Naive thymus-derived CD4-positive, alpha-beta T cell (primary cell): ENCODE measurements around the gene LIN7A. TPM values are rescaled to one million over a fixed set of nuclear protein-coding genes. Genes with fewer than 3 reads are reported as not detected.

ENCODE experiments used
- ATAC-seq: fragments of 150-1000 bp; cut with Tn5 transposase; 2 replicates; pipeline ENCODE4 v1.10.0; 2021; ENCODE audit warnings: mild to moderate bottlenecking, moderate library complexity
- CTCF ChIA-PET: fragments of 350-600 bp; sonication (Branson Sonifier 250); formaldehyde crosslinking; loops from one replicate; lab custom pipeline; 2021; ENCODE audit warnings: antibody characterized with exemption; lab: Charles Lee
- POLR2A ChIA-PET: fragments of 350-600 bp; sonication (Branson Sonifier 250); formaldehyde crosslinking; loops from one replicate; lab custom pipeline; 2021; ENCODE audit warnings: antibody characterized with exemption, inconsistent platforms; lab: Charles Lee
- DNase-seq, 9 donors: peaks; one replicate each; pipeline versions ENCODE4 v3.0.0 to v3.0.0-alpha.2; 2020 to 2022; ENCODE audit warnings: mixed read lengths in 1 of 9
- H3K27ac ChIP-seq: one replicate; pipeline ENCODE4 v1.7.0; 2013; ENCODE audit warnings: mild to moderate bottlenecking, low read depth, low read length, moderate library complexity
- H3K27me3 ChIP-seq, 2 donors: one replicate each; pipeline ENCODE4 v1.7.0; 2013; ENCODE audit warnings: low read length in 2 of 2, mild to moderate bottlenecking in 2 of 2, moderate library complexity in 2 of 2; ENCODE audit not compliant: control insufficient read depth in 2 of 2, insufficient read depth in 2 of 2
- H3K36me3 ChIP-seq, 3 experiments: 1 replicate in 2 of 3; 2 replicates in 1 of 3; pipeline ENCODE4 v1.7.0; 2013; ENCODE audit warnings: low read length in 3 of 3, mild to moderate bottlenecking in 3 of 3, moderate library complexity in 1 of 3; ENCODE audit not compliant: insufficient read depth in 3 of 3, control insufficient read depth in 2 of 3
- H3K4me1 ChIP-seq, 2 donors: one replicate each; pipeline ENCODE4 v1.7.0; 2013; ENCODE audit warnings: low read length in 2 of 2, mild to moderate bottlenecking in 2 of 2, moderate library complexity in 1 of 2; ENCODE audit not compliant: control insufficient read depth in 2 of 2, insufficient read depth in 2 of 2
- H3K4me3 ChIP-seq: 2 replicates; pipeline ENCODE4 v1.7.0; 2013; ENCODE audit warnings: mild to moderate bottlenecking, low read length
- H3K9me3 ChIP-seq, 3 experiments: 1 replicate in 2 of 3; 2 replicates in 1 of 3; pipeline ENCODE4 v1.7.0; 2013; ENCODE audit warnings: low read length in 3 of 3; ENCODE audit not compliant: control insufficient read depth in 2 of 3
- H3K27ac Mint-ChIP-seq, 9 donors: one replicate each; pipeline ENCODE4 v1.8.0; 2020 to 2022; ENCODE audit warnings: mixed read lengths in 9 of 9, mild to moderate bottlenecking in 8 of 9, moderate library complexity in 5 of 9, inconsistent platforms in 2 of 9
- H3K27me3 Mint-ChIP-seq, 5 donors: one replicate each; pipeline ENCODE4 v1.8.0; 2021 to 2022; ENCODE audit warnings: mixed read lengths in 5 of 5, mild to moderate bottlenecking in 1 of 5
- H3K36me3 Mint-ChIP-seq, 5 donors: one replicate each; pipeline ENCODE4 v1.8.0; 2020 to 2022; ENCODE audit warnings: mixed read lengths in 5 of 5, mild to moderate bottlenecking in 3 of 5, inconsistent platforms in 1 of 5
- H3K4me1 Mint-ChIP-seq, 7 donors: one replicate each; pipeline ENCODE4 v1.8.0; 2020 to 2022; ENCODE audit warnings: mixed read lengths in 7 of 7, mild to moderate bottlenecking in 3 of 7, inconsistent platforms in 1 of 7
- H3K4me3 Mint-ChIP-seq, 10 donors: one replicate each; pipeline ENCODE4 v1.8.0; 2020 to 2022; ENCODE audit warnings: mild to moderate bottlenecking in 10 of 10, mixed read lengths in 10 of 10, moderate library complexity in 6 of 10, inconsistent platforms in 2 of 10
- H3K9me3 Mint-ChIP-seq, 11 donors: one replicate each; pipeline ENCODE4 v1.8.0; 2020 to 2022; ENCODE audit warnings: mixed read lengths in 11 of 11, mild to moderate bottlenecking in 4 of 11, inconsistent platforms in 1 of 11, moderate library complexity in 1 of 11
- intact Hi-C, 2 donors: fragments of 100-400 bp; cut with micrococcal nuclease; formaldehyde crosslinking; loops; one replicate each; pipeline ENCODE4 v1.15.1; 2023
- polyA plus RNA-seq, 2 donors: library from polyadenylated mRNA; unstranded; fragments of 300-500 nt; fragmentation: Illumina TruSeq; gene quantifications; one replicate each; pipeline ENCODE4 v1.2.3, GENCODE V29; 2021
- total RNA-seq, 6 experiments: library from RNA in 5 of 6; stranded (reverse) in 5 of 6; gene quantifications; 1 replicate in 5 of 6; 2 replicates in 1 of 6; pipeline ENCODE4 v1.2.3 and lab custom pipeline; 2021 to 2026

The LIN7A gene
- total and polyA plus RNA-seq, 7 experiments from 2014 or later, result 0.27 to 7.1 (median 1.4) TPM; not detected in 4

- Histone ChIP-seq H3K4me3 (no peak overlapping the region), H3K9me3 (no peaks in the 10 kb centered on the region), H3K27me3 (no peaks in the 10 kb centered on the region), H3K27ac (no peak overlapping the region), H3K4me1 (no peaks in the 10 kb centered on the region), H3K36me3 (no peaks in the 10 kb centered on the region)
- ATAC-seq, result no peak
- Mint-ChIP-seq H3K4me3 (no peak overlapping the region), H3K4me1 (no peaks in the 10 kb centered on the region), H3K36me3 (peaks cover 0 to 5% (median 0%) of the 10 kb centered on the region in 5 donors), H3K27ac (no peak overlapping the region), H3K27me3 (no peaks in the 10 kb centered on the region), H3K9me3 (peaks cover 0 to 35% (median 4%) of the 10 kb centered on the region in 11 donors)
- no peak for DNase-seq
- CTCF ChIA-PET, result no interaction called here
- intact Hi-C loops, result no loop called here
- POLR2A ChIA-PET, result no interaction called here
Observed at GRCh38 chr12:80902711-80903110, 35.0 kb downstream of the LIN7A start.

DNA sequence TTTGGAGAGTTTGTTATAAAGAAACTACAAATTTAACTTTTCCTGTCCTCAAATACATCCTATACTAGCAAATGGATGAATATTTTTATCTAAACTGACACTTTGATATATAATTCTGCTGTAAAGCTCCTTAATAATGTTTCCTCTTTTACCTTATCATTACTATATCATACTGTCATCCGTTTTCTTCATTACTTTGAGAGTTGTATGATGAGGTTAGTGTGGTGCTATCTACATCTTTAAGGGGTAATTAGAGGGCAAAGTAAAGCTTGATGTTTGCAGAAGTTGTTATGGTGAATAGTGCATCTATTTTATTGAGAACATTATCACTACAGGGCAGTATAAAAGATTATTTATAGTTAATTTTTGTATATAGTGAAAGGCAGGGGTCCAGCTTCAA, 36.1 kb downstream of the LIN7A start:
- H3K36me3 ChIP-seq, result no peaks in the 10 kb centered on the region
- no peak overlapping the region for H3K4me3 Mint-ChIP-seq
- H3K27ac ChIP-seq, result no peak overlapping the region
- H3K36me3 Mint-ChIP-seq, result peaks cover 0 to 5% (median 0%) of the 10 kb centered on the region in 5 donors
- ChIA-PET POLR2A (no interaction called here), CTCF (no interaction called here)
- H3K27me3 ChIP-seq, result no peaks in the 10 kb centered on the region
- no peaks in the 10 kb centered on the region for H3K9me3 ChIP-seq
- peaks cover 0 to 35% (median 4%) of the 10 kb centered on the region in 11 donors for H3K9me3 Mint-ChIP-seq
- no peaks in the 10 kb centered on the region for H3K27me3 Mint-ChIP-seq
- ATAC-seq (peak; percentile 63), DNase-seq (no peak)
- no peaks in the 10 kb centered on the region for H3K4me1 Mint-ChIP-seq
- H3K4me1 ChIP-seq, result no peaks in the 10 kb centered on the region
- H3K27ac Mint-ChIP-seq, result no peak overlapping the region
- H3K4me3 ChIP-seq, result no peak overlapping the region
- intact Hi-C loops, result no loop called here

DNA sequence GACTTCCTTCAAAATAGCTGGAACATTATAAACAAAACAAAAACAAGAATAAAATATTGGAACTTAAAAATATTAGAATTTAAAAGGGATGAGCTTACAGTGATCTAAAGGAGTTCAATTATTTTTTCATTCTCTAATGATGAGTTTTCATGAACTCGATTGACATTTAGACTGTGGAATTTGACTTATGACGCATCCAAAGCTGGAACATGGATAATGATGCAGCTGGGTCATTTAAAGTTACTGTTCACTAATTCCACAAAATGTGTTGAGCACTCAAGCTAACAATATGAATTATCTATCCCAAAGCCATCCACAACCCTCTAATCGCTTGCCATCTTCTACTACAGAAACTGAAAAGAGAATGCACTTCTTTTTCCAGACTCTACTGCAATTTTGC, 42.5 kb downstream of the LIN7A start:
- CTCF ChIA-PET, result no interaction called here

DNA sequence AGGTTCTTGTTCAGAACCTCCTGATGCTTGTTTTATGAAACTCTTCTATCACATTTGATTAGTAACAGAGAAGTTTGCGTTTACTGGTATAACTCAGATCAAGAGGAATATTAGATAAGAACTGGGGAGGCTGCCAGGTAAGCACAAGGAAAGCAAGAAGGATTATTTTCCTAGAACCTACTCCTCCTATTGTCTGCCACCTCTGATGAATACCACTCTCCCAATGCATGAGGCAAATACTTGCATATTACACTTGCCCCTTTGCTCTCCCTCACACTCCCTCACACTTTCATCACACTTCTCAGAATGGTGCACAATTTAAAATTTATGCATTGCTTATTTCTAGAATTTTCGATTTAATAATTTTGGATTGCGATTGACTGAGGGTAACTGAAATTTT, 43.6 kb downstream of the LIN7A start:
- intact Hi-C loops, result no loop called here
- Histone ChIP-seq H3K9me3 (no peaks in the 10 kb centered on the region), H3K27me3 (no peaks in the 10 kb centered on the region), H3K4me1 (no peaks in the 10 kb centered on the region), H3K4me3 (no peak overlapping the region), H3K27ac (no peak overlapping the region), H3K36me3 (no peaks in the 10 kb centered on the region)
- DNase-seq (no peak), ATAC-seq (no peak)
- Mint-ChIP-seq H3K4me1 (no peaks in the 10 kb centered on the region), H3K27ac (no peak overlapping the region), H3K27me3 (no peaks in the 10 kb centered on the region), H3K9me3 (peaks cover 0 to 31% (median 5%) of the 10 kb centered on the region in 11 donors), H3K4me3 (no peak overlapping the region), H3K36me3 (no peaks in the 10 kb centered on the region)
- ChIA-PET CTCF (no interaction called here), POLR2A (no interaction called here)

More for the DNA sequence above, 42.5 kb downstream of the LIN7A start:
- Histone ChIP-seq H3K4me1 (no peaks in the 10 kb centered on the region), H3K27me3 (no peaks in the 10 kb centered on the region), H3K27ac (no peak overlapping the region), H3K9me3 (no peaks in the 10 kb centered on the region), H3K4me3 (no peak overlapping the region), H3K36me3 (no peaks in the 10 kb centered on the region)
- DNase-seq (no peak), ATAC-seq (no peak)
- H3K36me3 Mint-ChIP-seq, result peaks cover 0 to 4% (median 0%) of the 10 kb centered on the region in 5 donors
- POLR2A ChIA-PET, result no interaction called here
- peaks cover 0 to 31% (median 6%) of the 10 kb centered on the region in 11 donors for H3K9me3 Mint-ChIP-seq
- no peaks in the 10 kb centered on the region for H3K4me1 Mint-ChIP-seq
- intact Hi-C loops, result no loop called here
- H3K27me3 Mint-ChIP-seq, result no peaks in the 10 kb centered on the region
- no peak overlapping the region for H3K27ac Mint-ChIP-seq
- H3K4me3 Mint-ChIP-seq, result no peak overlapping the region

- CTCF ChIA-PET, result no interaction called here
Observed at GRCh38 chr12:80892597-80893445, 44.9 kb downstream of the LIN7A start.

GRCh38 chr12:80884651-80885050, 53.1 kb downstream of the LIN7A start:
- H3K4me1 Mint-ChIP-seq, result peaks cover 0 to 2% (median 0%) of the 10 kb centered on the region in 7 donors
- H3K4me3 Mint-ChIP-seq, result no peak overlapping the region
- Histone ChIP-seq H3K4me3 (no peak overlapping the region), H3K27ac (no peak overlapping the region), H3K4me1 (no peaks in the 10 kb centered on the region), H3K27me3 (no peaks in the 10 kb centered on the region), H3K36me3 (no peaks in the 10 kb centered on the region), H3K9me3 (no peaks in the 10 kb centered on the region)
- ChIA-PET CTCF (no interaction called here), POLR2A (no interaction called here)
- intact Hi-C loops, result no loop called here
- H3K27ac Mint-ChIP-seq, result no peak overlapping the region
- no peaks in the 10 kb centered on the region for H3K27me3 Mint-ChIP-seq
- no peaks in the 10 kb centered on the region for H3K36me3 Mint-ChIP-seq
- ATAC-seq, result no peak
- DNase-seq, result no peak
- peaks cover 0 to 14% (median 3%) of the 10 kb centered on the region in 11 donors for H3K9me3 Mint-ChIP-seq

More at GRCh38 chr12:80892597-80893445, 44.9 kb downstream of the LIN7A start:
- no peak for DNase-seq
- Mint-ChIP-seq H3K27me3 (no peaks in the 10 kb centered on the region), H3K36me3 (no peaks in the 10 kb centered on the region), H3K9me3 (peaks cover 0 to 23% (median 5%) of the 10 kb centered on the region in 11 donors), H3K4me3 (no peak overlapping the region), H3K27ac (no peak overlapping the region), H3K4me1 (no peaks in the 10 kb centered on the region)
- no peak overlapping the region for H3K4me3 ChIP-seq
- H3K27me3 ChIP-seq, result no peaks in the 10 kb centered on the region
- H3K36me3 ChIP-seq, result no peaks in the 10 kb centered on the region
- POLR2A ChIA-PET, result no interaction called here
- ATAC-seq, result no peak
- H3K27ac ChIP-seq, result no peak overlapping the region
- H3K4me1 ChIP-seq, result no peaks in the 10 kb centered on the region
- H3K9me3 ChIP-seq, result no peaks in the 10 kb centered on the region
- intact Hi-C loops, result no loop called here

DNA sequence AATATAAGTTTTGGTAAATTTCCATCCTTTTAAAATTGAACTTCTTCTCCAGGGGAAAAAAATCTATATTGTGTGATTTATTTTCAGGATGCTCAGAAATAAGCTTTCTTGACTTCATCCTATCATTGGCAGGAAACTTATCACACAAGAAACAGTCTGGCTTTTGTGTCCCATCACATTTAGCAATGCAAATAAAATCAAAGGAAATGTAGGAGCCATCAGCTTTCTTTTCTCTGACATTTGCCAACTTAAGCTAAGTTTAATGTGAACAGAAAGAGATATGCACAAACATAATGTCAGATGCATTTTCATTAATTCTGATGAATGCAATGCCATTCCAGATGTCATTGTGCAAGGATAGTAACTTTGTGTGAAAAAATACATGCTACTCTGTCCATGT, 56.6 kb downstream of the LIN7A start:
- POLR2A ChIA-PET, result no interaction called here
- Histone ChIP-seq H3K27me3 (no peaks in the 10 kb centered on the region), H3K4me1 (no peaks in the 10 kb centered on the region), H3K4me3 (no peak overlapping the region), H3K36me3 (no peaks in the 10 kb centered on the region), H3K27ac (no peak overlapping the region), H3K9me3 (no peaks in the 10 kb centered on the region)
- Mint-ChIP-seq H3K27ac (no peak overlapping the region), H3K4me1 (peaks cover 0 to 2% (median 0%) of the 10 kb centered on the region in 7 donors), H3K4me3 (no peak overlapping the region), H3K36me3 (no peaks in the 10 kb centered on the region), H3K9me3 (peaks cover 0 to 7% (median 4%) of the 10 kb centered on the region in 11 donors), H3K27me3 (no peaks in the 10 kb centered on the region)
- intact Hi-C loops, result no loop called here
- ATAC-seq (no peak), DNase-seq (no peak)
- CTCF ChIA-PET, result no interaction called here
